HEK293T (cell line): ENCODE results near the gene WDR64.
"Not testable (repeated sequence)": the region's sequence is repeated elsewhere in the genome, so short reads cannot be mapped to it uniquely, and the experiment has no call there.

Experiments used
- CTCF ChIA-PET: fragments of 350-600 bp; formaldehyde crosslinking; extraction: SDS; loops from one replicate; lab custom pipeline; 2021; ENCODE audit warnings: antibody characterized with exemption, inconsistent platforms; lab: Yijun Ruan, JAX
- POLR2A ChIA-PET: fragments of 350-600 bp; formaldehyde crosslinking; extraction: SDS; loops from one replicate; lab custom pipeline; 2020; ENCODE audit warnings: antibody characterized with exemption, inconsistent platforms; lab: Yijun Ruan, JAX
- DNase-seq: peaks from one replicate; pipeline ENCODE4 v3.0.0; 2012; ENCODE audit warnings: mixed read lengths; ENCODE audit errors: extremely low spot score
- ARNT ChIP-seq: fragments of 450-650 bp; IDR thresholded peaks from 2 replicates; pipeline ENCODE4 v1.6.1; 2017; ENCODE audit warnings: mild to moderate bottlenecking
- BHLHE40 ChIP-seq: fragments of 450-650 bp; IDR thresholded peaks from 2 replicates; pipeline ENCODE4 v1.6.1; 2016; ENCODE audit warnings: mild to moderate bottlenecking, moderate library complexity, borderline replicate concordance
- CTBP1 ChIP-seq: fragments of 450-650 bp; IDR thresholded peaks from 2 replicates; pipeline ENCODE4 v1.6.1; 2016; ENCODE audit warnings: borderline replicate concordance
- ELF4 ChIP-seq: fragments of 450-650 bp; IDR thresholded peaks from 2 replicates; pipeline ENCODE4 v1.6.1; 2017; ENCODE audit warnings: antibody characterized with exemption
- FOXA1 ChIP-seq: fragments of 450-650 bp; IDR thresholded peaks from 2 replicates; pipeline ENCODE4 v1.6.1; 2016; ENCODE audit warnings: mild to moderate bottlenecking
- FOXK2 ChIP-seq: fragments of 450-650 bp; IDR thresholded peaks from 2 replicates; pipeline ENCODE4 v1.6.1; 2016; ENCODE audit warnings: mild to moderate bottlenecking
- FOXM1 ChIP-seq: fragments of 450-650 bp; IDR thresholded peaks from 2 replicates; pipeline ENCODE4 v1.6.1; 2017; ENCODE audit warnings: mild to moderate bottlenecking, borderline replicate concordance
- HDGF ChIP-seq: fragments of 450-650 bp; IDR thresholded peaks from 2 replicates; pipeline ENCODE4 v1.6.1; 2017; ENCODE audit warnings: antibody characterized with exemption, borderline replicate concordance
- L3MBTL2 ChIP-seq: fragments of 450-650 bp; conservative IDR thresholded peaks from 2 replicates; pipeline ENCODE4 v1.6.1; 2016; ENCODE audit warnings: mild to moderate bottlenecking
- LEF1 ChIP-seq: fragments of 450-650 bp; IDR thresholded peaks from 2 replicates; pipeline ENCODE4 v1.6.1; 2017; ENCODE audit warnings: mild to moderate bottlenecking, borderline replicate concordance
- NFRKB ChIP-seq: fragments of 450-650 bp; IDR thresholded peaks from 2 replicates; pipeline ENCODE4 v1.6.1; 2016; ENCODE audit warnings: mild to moderate bottlenecking, moderate library complexity
- SP1 ChIP-seq: fragments of 450-650 bp; IDR thresholded peaks from 2 replicates; pipeline ENCODE4 v1.6.1; 2017
- SUZ12 ChIP-seq: fragments of 450-650 bp; IDR thresholded peaks from 2 replicates; pipeline ENCODE4 v1.6.1; 2016; ENCODE audit warnings: mild to moderate bottlenecking
- TARDBP ChIP-seq: fragments of 450-650 bp; IDR thresholded peaks from 2 replicates; pipeline ENCODE4 v1.6.1; 2016
- ZNF384 ChIP-seq: fragments of 450-650 bp; IDR thresholded peaks from 2 replicates; pipeline ENCODE4 v1.6.1; 2016
- TF ChIP-seq, protein P1 (sequence below): fragments of 450-650 bp; IDR thresholded peaks from 2 replicates; pipeline ENCODE4 v1.6.1; 2016

WDR64 gene

DNA sequence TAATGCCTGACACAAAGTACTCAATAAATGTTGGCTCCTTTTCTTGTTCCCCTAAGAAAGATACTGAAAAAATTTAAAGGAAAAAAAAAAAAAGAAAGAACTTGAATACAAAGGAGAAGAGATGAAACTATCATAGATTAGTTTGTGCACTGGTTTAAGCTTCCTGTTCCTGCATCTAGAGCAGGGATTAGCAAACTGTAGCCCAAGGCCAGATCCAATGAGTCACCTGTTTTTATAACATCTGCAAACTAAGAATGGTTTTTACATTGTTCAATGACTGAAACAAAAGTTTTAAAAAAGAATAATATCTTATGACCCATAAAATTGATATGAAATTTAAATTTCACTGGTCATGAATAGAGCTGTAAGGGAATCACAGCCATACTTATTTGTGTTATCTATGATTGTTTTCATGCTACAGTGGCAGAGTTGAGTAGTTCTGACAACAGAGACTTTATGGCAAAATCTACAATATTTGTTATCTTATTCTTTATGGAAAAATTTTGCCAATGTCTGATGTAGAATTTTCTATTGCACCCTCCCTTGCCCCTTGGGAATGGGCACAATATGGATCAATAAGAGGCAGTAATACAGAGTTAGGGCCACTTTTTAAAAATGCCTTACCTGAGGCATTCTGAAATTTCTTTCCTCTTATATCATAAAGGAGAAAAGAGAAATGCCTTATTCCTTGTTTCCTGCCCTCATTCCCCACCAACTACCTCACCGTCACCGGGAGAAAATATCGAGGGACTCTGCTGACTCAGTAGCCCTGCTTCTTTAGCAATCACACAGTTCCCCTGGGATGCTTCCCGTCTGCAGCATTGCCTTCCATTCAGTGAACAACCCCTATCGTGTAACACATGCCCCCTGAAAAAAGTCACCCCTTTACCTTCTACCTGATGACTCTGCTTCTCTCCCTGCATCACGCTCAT is 50.6 kb downstream of the WDR64 start:
- POLR2A ChIA-PET, result no interaction called here
- TF ChIP-seq ARNT, result no peak
- TF ChIP-seq FOXA1, result no peak
- TF ChIP-seq FOXM1, result no peak
- TF ChIP-seq LEF1, result no peak
- TF ChIP-seq CTBP1, result no peak
- no peak for TF ChIP-seq SUZ12
- no peak for TF ChIP-seq NFRKB
- TF ChIP-seq TARDBP, result no peak
- TF ChIP-seq BHLHE40, result no peak
- no peak for TF ChIP-seq L3MBTL2
- TF ChIP-seq, protein P1, sequence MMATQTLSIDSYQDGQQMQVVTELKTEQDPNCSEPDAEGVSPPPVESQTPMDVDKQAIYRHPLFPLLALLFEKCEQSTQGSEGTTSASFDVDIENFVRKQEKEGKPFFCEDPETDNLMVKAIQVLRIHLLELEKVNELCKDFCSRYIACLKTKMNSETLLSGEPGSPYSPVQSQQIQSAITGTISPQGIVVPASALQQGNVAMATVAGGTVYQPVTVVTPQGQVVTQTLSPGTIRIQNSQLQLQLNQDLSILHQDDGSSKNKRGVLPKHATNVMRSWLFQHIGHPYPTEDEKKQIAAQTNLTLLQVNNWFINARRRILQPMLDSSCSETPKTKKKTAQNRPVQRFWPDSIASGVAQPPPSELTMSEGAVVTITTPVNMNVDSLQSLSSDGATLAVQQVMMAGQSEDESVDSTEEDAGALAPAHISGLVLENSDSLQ, result no peak
- TF ChIP-seq ELF4, result no peak
- no peak for TF ChIP-seq HDGF
- no peak for TF ChIP-seq ZNF384
- TF ChIP-seq FOXK2, result no peak
- TF ChIP-seq SP1, result no peak
- CTCF ChIA-PET, result no interaction called here
- DNase-seq, result no peak

DNA sequence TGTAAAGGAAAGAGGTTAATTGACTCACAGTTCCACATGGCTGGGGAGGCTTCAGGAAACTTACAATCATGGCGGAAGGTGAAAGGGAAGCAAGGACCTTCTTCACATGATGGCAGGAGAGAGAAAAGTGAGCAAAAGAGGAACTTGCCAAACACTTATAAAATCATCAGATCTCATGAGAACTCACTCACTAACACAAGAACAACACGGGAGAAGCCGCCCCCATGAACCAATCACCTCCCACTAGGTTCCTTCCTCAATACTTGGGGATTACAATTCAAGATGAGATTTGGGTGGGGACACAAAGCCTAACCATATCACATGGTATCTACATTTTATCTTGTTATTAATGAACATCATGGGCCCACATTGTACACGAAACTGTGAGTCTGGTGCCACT is 51.7 kb downstream of the WDR64 start:
- DNase-seq, CTCF ChIA-PET, POLR2A ChIA-PET: not testable (repeated sequence)

DNA sequence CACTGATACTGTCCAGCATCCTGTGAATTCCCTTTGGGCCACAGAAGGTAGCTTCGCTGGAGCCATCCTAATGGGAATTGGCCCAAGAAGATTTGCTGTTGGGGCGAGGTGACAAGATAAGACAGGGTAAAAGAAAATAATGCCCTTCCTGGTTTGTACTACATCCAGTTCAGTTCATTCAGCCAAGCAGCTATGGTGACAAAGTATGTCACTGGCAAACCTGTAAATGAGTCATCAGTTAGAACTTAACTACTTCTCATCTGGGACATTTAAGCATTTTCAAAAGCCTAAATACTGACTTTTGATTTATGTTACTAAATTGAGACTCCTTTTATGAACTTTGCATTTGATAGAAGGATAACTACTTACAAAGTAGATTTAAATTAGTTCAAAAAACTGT is 54.2 kb downstream of the WDR64 start:
- no peak for TF ChIP-seq NFRKB
- no peak for TF ChIP-seq SP1
- TF ChIP-seq, protein P1, result no peak
- TF ChIP-seq L3MBTL2, result no peak
- TF ChIP-seq ELF4, result no peak
- no peak for TF ChIP-seq BHLHE40
- no peak for TF ChIP-seq FOXM1
- no peak for TF ChIP-seq ARNT
- TF ChIP-seq FOXA1, result no peak
- TF ChIP-seq CTBP1, result no peak
- no peak for TF ChIP-seq TARDBP
- no peak for TF ChIP-seq LEF1
- TF ChIP-seq HDGF, result no peak
- no peak for TF ChIP-seq SUZ12
- no peak for TF ChIP-seq ZNF384
- TF ChIP-seq FOXK2, result no peak
- ChIA-PET POLR2A (no interaction called here), CTCF (no interaction called here)
- no peak for DNase-seq

DNA sequence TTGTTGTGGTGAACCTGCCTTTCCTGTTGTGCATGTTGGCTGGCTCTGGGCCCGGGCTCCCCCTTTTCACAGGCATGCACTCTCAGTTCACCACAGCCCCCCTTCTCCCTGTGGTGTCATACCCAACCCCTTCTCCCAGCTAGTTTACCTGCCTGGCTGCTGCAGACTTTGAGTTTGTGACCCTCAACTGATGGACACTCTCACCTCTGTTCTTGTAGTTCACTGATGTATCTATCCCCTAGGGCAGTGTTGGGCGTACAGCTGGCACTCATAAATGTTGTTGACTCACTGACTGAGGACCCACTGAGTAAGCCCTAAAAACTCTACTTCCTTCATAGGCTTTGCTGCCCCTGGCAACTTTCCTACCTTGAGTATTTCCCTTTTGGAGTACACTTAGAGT is 54.9 kb downstream of the WDR64 start:
- CTCF ChIA-PET, result no interaction called here
- no peak for DNase-seq
- POLR2A ChIA-PET, result no interaction called here
- TF ChIP-seq ELF4 (no peak), BHLHE40 (no peak), LEF1 (no peak), SUZ12 (no peak), FOXA1 (no peak), CTBP1 (no peak), ZNF384 (no peak), FOXK2 (no peak), ARNT (no peak), NFRKB (no peak), TARDBP (no peak), SP1 (no peak), HDGF (no peak), L3MBTL2 (no peak), FOXM1 (no peak)
- TF ChIP-seq, protein P1, result no peak

DNA sequence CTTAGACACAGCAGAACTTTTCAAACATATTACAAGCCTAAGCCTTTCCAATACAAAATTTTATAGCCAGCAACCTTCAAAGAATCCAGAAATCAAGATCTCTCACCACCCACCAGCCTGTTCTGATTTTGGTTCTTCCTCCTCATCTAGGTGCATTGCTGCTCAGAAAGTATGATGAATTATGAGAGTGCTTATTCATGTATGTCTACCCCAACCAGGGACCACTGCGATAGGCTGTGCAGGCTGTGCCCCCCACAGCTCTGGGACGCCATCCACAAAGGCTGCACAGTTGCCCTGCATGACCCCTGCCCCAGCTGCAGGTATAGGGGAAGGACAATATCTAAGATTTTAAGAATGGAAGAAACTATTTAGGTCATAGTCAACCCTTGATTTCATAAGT is 55.4 kb downstream of the WDR64 start:
- DNase-seq, result no peak
- TF ChIP-seq SP1, result no peak
- no peak for TF ChIP-seq NFRKB
- no peak for TF ChIP-seq ELF4
- no peak for TF ChIP-seq SUZ12
- TF ChIP-seq ARNT, result no peak
- TF ChIP-seq BHLHE40, result no peak
- ChIA-PET CTCF (no interaction called here), POLR2A (no interaction called here)

DNA sequence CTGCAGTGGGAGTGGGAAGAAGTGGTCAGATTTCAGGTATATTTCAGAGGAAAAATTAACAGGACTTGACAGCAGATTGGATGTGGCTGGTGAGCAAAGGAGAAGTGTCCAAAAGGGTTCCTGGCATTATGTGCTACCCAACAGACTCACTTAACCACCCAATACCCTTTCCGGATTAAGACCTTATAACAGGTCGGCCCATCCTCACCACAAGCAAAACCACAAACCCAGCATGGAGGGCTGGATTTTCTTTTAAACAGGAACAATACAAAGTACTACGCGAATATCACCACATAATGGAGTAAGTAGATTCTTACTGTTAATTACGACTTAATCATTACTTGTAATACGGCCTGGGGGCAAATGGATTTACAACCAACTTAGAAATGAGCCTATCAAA is 59.2 kb downstream of the WDR64 start:
- DNase-seq, result no peak
- TF ChIP-seq ARNT (no peak), HDGF (no peak), CTBP1 (no peak), ELF4 (no peak), FOXK2 (no peak)
- ChIA-PET CTCF (no interaction called here), POLR2A (no interaction called here)

DNA sequence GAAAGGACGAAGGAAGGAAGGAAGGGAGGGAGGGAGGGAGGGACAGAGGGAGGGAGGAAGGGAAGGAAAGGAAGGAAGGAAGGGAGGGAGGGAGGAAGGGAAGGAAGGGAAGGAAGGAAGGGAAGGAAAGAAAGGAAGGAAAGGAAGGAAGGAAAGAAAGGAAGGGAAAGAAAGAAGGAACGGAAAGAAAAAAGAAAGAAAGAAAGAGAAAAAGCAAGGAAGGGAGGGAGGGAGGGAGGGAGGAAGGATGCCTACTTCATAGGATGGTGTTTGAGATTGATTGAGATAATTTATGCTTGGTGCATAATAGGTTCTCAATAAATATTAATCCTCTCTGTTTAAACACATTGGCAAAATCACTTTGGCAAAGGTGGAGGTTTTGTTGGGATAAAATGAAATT is 61.2 kb downstream of the WDR64 start:
- CTCF ChIA-PET, result interaction anchor here (0.5 kb wide), 1 partner anchor 23 kb away, joined by 4 read pairs; no protein-coding TSS in a partner anchor
- no peak for TF ChIP-seq HDGF
- no peak for TF ChIP-seq SP1
- TF ChIP-seq L3MBTL2, result no peak
- TF ChIP-seq NFRKB, result no peak
- no peak for TF ChIP-seq ZNF384
- no peak for TF ChIP-seq ARNT
- no peak for TF ChIP-seq LEF1
- no peak for TF ChIP-seq FOXK2
- TF ChIP-seq, protein P1, result no peak
- no peak for TF ChIP-seq SUZ12
- TF ChIP-seq TARDBP, result no peak
- no peak for TF ChIP-seq FOXM1
- no peak for TF ChIP-seq FOXA1
- TF ChIP-seq ELF4, result no peak
- no peak for TF ChIP-seq BHLHE40
- DNase-seq, result no peak
- POLR2A ChIA-PET, result interaction anchor here (1.9 kb wide), 1 partner anchor 135 kb away, joined by 6 read pairs; the partner anchor contains the start of gene EXO1
